Myocyte (in vitro differentiated cells): ENCODE results near the gene HS3ST4. TPM values are rescaled to one million over a fixed set of nuclear protein-coding genes. Genes with fewer than 3 reads are reported as not detected.

Source experiments
- DNase-seq: peaks from one replicate; pipeline ENCODE4 v3.0.0-alpha.2; 2012; ENCODE audit warnings: low read depth
- total RNA-seq: library from RNA; depleted of rRNA; stranded (reverse); fragments of >200 nt; gene quantifications from 2 replicates; pipeline ENCODE4 v1.2.3, GENCODE V29; 2014

Gene HS3ST4
- total RNA-seq, 1 donor from 2014 or later: not detected

DNA sequence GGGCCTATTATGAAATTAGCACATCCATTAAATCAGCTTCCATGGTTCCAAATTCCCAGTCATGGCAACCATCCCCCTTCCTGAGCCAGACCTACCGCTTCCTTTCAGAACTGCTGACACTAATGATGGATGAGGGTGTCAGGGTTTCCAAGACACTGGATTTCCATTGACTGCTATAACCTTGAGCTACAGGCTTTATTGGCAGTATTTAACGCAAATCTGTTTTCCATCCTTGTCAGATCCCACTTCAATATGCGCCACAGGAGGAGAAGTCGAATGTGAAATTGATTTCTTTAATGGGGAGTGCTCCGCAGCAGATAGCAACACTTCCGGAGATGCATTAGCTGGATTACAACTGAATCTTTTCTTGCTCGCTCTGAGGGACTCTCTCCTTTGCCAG is 197.1 kb downstream of the HS3ST4 start:
- DNase-seq: no peak

DNA sequence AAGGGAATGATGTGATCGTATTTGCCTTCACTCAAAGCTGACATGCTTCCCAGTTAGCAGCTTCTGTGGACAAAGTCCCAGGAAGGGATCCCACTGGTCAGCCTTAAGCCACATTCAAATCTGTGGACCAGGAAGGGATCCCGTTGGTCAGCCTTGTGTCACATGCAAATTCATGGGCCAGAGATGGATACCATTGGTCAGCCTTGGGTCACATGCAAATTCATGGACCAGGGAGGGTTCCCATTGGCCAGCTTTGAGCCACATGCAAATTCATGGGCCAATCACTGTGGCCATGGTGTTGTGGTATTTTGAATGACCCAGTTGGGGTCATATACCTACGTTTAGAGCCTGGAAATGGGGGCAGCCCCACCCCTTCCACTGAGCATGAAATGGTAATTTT is 201.6 kb downstream of the HS3ST4 start:
- DNase-seq: no peak

DNA sequence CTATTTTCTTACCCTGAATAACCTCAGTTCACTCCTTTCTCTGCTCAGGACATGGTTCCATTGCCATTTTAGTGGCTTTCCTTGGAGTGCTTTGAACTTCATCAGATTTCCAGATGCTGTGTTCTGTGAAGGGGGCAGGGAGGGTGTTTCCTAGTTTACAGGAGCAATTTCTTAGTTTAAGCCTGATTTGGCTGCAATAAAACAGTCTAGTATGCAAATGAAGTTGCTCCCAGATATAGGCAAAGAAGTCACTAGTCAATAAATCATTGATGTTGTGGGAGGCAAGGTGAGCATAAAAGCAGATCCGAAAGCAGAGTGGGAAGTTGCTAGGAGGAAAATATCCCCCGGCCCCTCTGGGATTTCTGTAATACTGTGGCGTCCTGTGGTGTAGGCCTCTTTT is 202.3 kb downstream of the HS3ST4 start:
- no peak for DNase-seq

DNA sequence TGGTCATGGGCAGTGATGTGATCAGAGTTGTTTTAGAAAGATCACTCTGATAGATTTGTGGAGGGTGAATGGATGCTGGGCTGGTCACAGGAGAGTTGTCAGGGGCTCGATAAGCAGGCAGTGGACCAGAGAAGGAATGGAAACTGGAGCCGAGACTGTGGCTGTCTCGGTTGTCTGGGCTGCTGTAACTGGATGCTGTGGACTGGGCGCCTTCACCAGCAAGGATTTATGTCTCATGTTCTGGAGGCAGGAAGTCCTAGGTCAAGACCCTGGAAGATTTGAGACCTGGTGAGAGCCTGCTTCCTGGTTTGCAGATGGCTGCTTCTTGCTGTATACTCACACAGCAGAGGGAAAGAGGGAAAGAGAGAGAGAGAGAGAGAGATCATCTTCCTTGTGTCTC is 203.6 kb downstream of the HS3ST4 start:
- no peak for DNase-seq

DNA sequence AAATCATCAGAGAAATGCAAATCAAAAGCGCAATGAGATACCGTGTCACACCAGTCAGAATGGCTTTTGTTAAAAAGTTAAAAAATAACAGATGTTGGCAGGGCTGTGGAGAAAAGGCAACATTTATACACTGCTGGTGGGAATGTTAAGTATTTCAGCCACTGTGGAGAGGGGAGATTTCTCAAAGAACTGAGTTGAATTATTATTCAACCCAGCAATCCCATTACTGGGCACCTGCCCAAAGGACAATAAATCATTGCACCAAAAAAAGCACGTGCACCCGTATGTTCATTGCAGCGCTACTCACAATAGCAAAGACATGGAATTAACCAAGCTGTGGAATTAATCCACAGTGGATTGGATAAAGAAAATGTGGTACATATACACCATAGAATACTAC is 204.7 kb downstream of the HS3ST4 start:
- DNase-seq: no peak

DNA sequence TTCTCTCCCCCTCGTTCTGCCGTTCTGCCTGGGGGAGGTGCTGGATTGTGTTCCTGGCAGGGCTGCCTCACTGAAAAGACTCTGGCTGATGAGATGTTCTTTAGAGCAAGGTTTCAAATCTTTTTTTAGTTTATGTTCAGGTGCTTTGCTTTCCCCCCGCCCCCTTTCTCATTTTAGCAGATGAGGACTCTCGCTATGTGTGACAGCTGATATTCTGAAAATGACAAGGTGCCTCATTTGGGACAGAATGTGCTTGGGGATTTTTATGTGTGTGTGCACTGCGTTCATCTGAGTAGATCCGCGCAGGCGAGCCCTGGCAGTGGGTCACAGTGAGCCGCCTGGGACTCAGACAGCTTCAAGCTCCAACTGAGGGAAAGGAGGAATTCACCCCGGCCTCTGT is 205.9 kb downstream of the HS3ST4 start:
- DNase-seq: no peak

DNA sequence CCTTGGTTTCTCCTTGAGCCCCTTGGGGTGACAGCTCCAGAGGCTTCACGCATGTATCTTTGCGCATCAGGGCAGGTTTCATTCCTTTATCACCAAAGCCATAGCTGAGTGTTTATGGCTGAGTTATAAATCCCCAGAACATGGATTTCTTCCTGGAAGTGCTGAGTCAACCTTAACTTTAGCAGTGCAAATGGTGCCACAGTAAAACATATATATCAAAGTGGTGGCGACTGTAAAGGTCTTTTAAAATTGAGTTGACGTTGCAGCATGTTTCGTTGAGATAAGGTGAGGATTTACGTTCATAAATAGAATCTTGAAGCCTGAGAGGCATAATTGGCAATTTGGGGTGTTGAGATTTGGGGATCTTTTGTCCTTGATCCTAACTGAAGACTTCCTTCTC is 214.1 kb downstream of the HS3ST4 start:
- DNase-seq: no peak

DNA sequence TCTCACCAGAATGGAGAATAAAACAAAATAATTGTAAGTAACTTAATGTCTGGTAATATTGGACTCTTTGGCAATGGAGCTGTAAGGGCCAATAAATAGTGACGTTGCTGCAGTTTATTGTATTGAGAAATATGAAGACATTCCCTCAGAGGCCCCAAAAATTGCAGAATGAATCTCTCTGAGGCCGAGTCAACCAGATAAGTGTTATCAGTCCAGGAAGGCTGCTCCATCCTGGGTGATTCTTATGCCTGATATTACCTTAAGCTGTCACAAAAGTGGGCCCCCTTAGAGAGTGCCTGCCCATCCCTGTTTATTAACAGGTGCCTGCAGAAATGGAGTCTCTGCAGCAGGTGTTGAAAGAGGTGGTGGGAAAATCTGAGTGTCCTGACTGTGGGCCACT is 219.2 kb downstream of the HS3ST4 start:
- no peak for DNase-seq

DNA sequence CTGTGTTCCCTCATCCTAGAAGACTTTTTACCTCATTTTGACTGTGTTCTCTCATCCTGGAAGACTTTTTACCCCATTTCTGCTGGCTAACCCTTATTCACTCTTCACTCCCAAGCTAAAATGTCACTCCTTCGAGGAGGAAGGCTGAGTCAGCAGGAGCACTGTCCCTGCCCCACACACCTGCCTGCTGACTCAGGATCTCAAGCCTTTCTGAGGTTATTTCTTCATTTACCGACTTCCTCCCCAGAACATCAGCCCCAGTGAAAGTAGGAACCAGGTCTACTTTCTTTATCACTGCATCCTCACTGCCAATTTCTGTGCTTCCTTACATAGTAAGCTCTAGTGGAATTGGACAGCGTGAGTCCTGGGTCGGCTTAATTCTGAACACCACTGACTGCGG is 220.6 kb downstream of the HS3ST4 start:
- DNase-seq: no peak

DNA sequence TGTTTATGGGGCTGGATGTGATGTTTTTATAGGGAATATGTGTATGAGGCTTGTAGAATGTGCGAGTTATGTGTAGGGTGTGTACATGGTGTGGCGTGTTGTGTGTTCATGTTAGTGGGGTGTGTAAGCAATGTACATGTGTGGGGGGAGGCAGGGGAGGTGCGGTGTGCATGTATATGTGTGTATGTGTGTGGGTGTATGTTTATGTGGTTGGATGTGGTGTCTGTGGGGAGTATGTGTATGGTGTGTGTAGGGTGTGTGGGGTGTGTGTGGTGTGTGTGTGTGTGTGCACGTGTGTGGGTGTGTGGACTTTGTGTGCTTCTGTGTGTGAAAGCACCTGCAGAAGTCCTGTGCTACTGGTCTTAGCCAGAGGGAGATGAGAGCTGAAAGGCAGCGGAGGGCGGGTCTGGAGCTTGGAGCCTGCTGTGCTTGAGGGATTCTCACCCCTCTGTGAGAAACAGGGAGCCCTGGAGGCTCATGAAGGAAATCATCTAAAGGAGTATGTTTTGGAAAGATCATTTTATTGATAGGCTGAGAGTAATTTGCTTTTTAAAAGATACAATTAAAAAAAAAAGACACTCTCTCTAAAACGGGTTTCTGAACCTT is 222.7 kb downstream of the HS3ST4 start:
- no peak for DNase-seq

DNA sequence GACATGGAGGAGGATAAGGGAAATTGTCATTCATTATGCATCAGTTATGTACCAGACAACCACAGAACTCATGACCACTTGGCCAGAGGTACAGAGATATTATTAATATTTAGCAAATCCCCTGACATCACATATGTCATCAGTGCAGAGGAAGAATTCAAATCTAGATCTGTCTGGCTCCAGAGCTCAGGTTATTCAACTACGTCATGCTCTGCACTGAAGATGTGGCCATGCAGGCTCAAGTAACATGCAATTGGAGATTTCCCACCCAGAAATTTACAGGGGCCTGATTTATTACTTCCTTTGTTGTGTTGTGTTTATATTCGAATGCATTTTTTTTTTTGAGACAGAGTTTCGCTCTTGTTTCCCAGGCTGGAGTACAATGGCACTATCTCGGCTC is 224.3 kb downstream of the HS3ST4 start:
- no peak for DNase-seq

DNA sequence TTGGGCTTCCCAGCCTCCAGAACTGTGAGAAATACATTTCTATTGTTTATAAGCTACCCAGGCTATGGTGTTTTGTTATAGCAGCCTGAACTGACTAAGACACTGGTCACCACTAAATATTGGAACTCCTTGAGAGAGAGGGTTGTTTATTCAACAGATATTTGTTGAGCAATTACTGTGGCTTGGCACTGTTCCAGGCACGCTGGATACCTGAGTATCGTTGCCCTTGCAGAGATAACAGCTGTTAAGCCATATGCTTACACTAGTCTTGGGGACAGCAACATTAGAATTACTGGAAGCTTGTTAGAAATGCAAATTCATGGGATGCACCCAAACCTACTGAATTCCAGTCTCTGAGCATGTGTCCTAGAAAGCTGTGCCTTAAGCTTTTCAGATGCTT is 230.7 kb downstream of the HS3ST4 start:
- no peak for DNase-seq

DNA sequence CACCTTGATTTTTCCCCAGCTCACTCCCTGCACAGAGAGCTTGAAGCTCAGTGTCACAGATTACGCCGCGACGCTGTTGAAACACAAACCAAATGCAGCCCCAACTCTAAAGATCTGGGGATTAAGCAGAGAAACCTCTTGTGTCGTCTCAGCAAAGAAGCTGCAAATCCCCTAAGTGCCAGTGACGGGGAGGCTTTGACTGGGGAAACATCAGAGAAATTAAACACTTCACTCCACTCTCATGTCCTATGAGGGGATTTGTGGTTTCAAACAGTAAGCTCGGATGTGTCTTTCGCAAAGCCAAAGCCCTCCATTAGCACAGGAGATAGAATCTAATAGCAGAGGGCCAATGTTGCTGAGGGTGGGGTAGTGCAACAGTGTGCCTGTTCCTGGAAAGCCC is 233.7 kb downstream of the HS3ST4 start:
- no peak for DNase-seq

DNA sequence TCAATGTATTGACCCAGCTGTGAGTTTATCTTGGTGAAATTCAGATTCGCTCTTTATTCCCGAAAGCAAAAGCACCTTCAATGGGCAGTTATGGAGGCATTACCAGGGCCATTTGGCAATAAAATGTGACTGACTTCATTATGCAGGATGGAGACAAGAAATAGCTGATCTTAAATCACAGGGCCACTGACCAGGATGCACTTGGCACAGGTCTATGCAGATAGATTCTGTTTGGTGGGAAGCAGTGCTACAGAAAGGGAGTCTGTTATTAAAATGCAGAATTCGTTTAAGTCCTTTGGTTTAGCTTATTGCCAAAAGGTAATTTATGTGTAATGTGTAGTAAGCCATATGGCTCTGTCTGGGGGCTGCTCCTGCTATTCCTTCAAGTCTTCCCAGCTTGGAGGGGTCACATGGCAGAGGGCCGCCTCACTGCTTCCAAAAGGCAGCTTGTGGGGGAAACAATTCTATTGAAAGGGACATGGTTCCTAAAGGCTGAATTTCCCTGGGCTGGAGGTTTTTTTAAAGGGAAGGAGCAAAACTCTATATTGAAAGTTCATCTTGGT is 239.8 kb downstream of the HS3ST4 start:
- no peak for DNase-seq

DNA sequence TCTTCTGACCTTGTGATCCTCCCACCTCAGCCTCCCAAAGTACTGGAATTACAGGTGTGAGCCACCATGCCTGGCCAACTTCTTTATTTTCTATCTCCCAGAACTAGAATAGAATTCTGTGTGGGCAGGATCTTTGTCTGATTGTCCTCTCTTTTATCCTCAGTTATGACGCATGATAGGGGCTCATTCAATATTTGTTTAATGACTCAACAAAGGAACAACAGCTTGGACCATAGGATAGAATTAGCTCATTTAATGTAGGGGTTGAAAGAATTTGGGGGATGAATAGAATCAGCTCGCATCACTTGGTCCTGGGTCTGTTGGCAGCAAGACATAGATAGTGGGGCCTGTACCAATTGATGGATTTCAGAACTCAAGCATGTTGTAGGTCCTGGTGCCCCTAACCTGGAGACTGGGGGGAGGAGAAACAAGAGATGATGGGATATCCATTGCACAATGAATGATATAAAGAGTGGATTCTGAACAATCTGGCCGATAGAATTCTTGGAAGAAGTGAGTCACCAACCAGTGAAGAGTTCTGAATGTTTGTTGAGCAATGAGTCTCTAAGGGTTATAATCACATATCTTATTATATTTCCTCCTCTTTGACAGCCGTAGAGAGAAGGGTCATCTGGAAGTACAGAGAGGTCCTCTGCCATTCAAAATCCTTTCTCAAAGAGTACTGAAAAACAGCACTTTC is 250.2 kb downstream of the HS3ST4 start:
- no peak for DNase-seq

DNA sequence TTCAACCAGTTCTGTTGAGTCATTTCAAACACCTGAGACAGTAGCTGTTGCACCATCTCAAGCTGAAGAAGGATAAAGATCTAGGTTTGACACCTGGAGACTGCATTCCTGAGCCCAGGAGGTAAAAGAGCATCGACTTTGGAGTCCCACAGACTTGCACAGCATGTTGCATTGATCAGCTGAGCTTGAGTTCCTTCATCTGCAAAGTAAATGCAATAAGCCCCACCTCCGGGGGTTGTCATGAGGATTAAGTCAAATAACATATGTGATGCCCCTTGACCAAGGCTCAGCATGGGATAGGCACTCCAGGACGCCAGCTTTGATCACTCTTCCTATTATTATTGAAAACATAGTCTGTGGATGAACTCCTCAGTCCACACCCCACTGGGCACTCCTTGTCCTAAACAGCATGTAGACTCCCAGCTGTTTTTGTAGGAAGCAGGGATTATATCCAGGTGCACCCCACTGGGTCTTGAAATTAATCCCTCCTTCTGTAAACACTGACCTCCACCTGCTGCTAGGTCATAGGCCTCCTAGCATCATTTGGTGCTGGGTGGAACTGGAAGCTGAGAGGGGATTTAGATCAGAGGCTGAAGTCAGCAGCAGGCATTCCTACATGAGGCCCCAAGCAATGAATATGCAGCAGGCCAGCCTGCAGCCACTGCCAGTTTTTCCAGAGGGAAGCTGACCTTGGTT is 259.0 kb downstream of the HS3ST4 start:
- DNase-seq: no peak

DNA sequence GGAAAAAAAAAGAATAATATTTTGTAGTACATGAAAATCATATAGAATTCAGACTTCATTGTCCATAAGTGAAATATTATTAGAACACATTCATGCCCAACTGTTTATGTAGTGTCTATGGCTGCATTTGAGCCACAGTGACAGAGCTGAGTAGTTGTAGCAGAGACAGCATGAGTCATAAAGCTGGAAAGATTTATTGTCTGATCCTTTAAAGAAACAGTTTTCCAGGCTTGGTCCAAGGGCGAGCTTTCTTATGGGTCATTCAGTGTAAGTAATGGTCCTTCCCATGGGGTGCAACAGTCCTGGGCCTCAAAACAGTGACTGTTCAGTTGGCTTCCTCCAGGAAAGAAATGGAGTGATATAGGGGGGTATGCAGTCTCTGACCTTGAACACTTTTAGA is 260.2 kb downstream of the HS3ST4 start:
- no peak for DNase-seq

DNA sequence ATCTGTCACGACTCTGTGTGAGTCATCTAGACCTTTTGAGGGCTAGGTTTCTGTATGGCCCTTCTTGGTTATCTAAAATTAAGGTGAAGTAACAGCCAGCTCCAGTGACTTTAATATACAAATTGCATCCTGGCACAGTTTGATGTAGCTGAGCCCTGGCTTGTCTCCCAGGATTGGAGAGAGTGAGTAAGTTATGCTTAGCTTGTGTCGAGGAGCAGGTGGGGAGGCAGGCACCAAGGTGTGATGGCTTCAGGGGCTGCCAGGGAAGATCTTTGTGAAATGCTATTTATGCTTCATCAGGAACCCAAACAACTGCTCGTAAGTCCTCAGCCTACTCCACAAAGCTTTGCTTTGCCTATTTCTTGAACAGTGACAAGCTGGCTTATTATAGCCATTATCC is 261.2 kb downstream of the HS3ST4 start:
- DNase-seq: no peak

DNA sequence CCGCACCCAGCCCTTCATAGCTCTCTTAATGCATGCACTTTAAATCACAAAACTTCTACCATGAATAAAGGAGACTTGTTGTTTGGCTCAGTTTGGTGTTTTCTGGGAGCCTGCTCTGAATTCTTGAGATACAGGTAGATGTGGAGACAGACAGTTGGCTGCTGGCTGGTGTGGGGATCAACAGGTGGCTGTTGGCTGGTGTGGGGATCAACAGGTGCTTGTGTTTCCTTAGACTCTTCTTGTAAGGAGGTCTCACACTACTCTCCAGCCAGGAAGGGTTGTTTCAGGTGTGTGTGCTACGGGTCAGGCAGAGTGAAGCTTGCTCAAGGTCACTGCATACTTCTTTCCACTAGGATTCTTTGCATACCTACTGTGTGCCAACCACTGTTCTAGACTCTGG is 265.9 kb downstream of the HS3ST4 start:
- no peak for DNase-seq

DNA sequence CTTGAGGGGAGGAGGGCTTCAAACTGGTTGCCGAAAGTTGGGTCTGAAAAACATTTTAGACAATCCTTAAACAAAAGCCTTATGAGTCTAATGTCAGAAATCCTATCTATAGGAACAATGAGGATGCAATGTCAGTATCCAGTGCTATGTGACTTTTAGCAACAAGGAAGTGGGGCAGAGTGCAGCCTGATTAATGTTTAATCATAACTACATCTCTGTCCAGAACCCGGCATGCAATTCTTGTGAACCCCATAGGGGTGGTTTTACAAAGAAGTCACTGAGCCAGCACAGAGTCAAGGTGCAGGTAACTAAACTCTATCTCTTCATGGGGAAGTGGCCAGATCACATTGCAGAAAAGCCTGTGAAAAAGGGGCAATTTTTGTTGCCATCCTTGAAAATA is 267.5 kb downstream of the HS3ST4 start:
- no peak for DNase-seq

DNA sequence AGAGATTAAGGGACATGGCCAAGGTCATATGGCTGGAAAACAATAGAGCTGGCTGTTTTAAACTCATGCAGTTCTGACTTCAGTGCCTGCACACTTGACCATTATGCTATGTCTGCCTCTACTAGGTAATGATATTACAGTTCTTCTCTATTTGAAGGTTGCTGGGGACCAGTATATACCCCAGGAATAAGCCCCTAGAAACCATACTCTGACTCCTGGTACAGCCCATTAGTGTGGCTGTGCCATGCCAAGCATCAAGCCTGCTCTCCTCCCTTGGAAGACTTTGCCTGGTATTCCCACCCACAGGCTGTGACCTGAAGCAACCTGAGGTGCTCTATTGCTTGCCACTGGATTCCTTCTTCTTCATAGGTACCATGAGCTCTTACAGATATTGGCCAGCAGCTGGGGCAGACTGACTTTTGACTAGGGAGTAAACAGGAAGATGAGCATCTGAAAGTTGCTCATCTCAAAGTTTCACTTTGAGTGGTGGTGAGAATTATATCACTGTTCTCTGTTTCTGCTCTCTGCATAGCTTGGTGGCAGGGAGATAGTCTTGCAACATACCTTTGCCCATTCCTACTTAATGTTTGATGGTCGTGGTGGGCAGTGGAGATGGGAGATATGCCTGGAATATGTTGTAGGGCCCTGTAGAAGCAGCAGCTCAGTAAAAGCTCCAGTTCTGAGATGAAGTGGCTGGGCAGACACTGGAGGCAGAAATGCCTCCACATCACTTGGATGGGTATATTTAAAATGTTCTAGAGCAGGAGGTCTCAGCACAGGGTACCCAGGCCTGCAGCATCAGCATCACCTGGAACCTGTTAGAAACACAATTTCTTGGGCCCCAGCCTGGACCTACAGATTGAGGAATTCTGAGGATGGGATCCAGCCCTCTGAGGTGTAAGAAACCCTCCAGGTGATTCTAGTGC is 274.7 kb downstream of the HS3ST4 start:
- DNase-seq: no peak
